Measurements from ENCODE around the gene ADCY3.

DNA sequence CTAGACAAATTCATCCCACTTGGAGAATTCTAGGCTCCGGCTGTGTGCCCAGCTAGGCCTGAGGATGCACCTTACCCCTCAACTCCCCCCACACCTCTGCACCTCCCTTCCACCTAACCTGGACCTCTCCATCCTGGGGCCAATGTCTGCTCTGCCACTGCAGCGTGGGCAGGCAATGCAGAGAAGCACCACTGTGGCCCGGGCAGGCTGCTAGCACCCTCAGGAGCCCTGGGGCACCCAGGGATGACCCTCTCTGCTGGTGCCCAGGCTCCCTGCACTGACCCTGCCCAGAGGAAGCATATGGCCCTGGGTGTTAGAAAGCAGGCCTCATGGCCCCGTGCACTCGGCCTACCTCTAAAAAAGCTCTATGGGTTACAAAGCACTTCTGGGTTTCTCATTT lies 49.6 kb downstream of the ADCY3 start:
- TF ChIP-seq, protein P1, sequence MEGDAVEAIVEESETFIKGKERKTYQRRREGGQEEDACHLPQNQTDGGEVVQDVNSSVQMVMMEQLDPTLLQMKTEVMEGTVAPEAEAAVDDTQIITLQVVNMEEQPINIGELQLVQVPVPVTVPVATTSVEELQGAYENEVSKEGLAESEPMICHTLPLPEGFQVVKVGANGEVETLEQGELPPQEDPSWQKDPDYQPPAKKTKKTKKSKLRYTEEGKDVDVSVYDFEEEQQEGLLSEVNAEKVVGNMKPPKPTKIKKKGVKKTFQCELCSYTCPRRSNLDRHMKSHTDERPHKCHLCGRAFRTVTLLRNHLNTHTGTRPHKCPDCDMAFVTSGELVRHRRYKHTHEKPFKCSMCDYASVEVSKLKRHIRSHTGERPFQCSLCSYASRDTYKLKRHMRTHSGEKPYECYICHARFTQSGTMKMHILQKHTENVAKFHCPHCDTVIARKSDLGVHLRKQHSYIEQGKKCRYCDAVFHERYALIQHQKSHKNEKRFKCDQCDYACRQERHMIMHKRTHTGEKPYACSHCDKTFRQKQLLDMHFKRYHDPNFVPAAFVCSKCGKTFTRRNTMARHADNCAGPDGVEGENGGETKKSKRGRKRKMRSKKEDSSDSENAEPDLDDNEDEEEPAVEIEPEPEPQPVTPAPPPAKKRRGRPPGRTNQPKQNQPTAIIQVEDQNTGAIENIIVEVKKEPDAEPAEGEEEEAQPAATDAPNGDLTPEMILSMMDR (IDR thresholded peaks at IDR 0.05 in 2 of 3, conservative IDR thresholded peaks at IDR 0.05 in 1 of 3; ENCODE audit: borderline replicate concordance in 1 of 3, insufficient read depth in 1 of 3, low read depth in 2 of 3, low read length in 2 of 3) = no peak
- no peak for TF ChIP-seq REST (IDR thresholded peaks at IDR 0.05; ENCODE audit: low read depth)
- TF ChIP-seq RAD21 (IDR thresholded peaks at IDR 0.05; ENCODE audit: low read depth) = no peak
- no peak for TF ChIP-seq MAX (IDR thresholded peaks at IDR 0.05)
- no peak for TF ChIP-seq POLR2A (IDR thresholded peaks at IDR 0.05; ENCODE audit: borderline replicate concordance, extremely low read depth, insufficient read depth, insufficient read length)
- no peak for TF ChIP-seq SP1 (IDR thresholded peaks at IDR 0.05; ENCODE audit: low read depth)
- no peak for TF ChIP-seq YY1 (IDR thresholded peaks at IDR 0.05; ENCODE audit: extremely low read depth, insufficient replicate concordance, low read depth, low read length)
- no peak for TF ChIP-seq CEBPB (IDR thresholded peaks at IDR 0.05; ENCODE audit: low read depth)

Measured in HCT116 (cell line).